HG03354 (cell line): ENCODE measurements around the gene CACHD1.

ENCODE experiments used
- ATAC-seq: cut with Tn5 transposase; IDR thresholded peaks from one replicate; pipeline ENCODE4 v1.9.1; 2021; ENCODE audit warnings: mild to moderate bottlenecking; ENCODE audit not compliant: unreplicated experiment, poor library complexity, severe bottlenecking

CACHD1 gene

GRCh38 chr1:64540265-64540791, 70.4 kb downstream of the CACHD1 start:
- no peak for ATAC-seq

GRCh38 chr1:64542118-64542517, 72.2 kb downstream of the CACHD1 start:
- no peak for ATAC-seq

- ATAC-seq = no peak
These were observed 73.9 kb downstream of the CACHD1 start for GRCh38 chr1:64543831-64544230.

- no peak for ATAC-seq
These were observed 75.4 kb downstream of the CACHD1 start for GRCh38 chr1:64545118-64545843.

GRCh38 chr1:64546013-64546412, 76.1 kb downstream of the CACHD1 start:
- no peak for ATAC-seq

- ATAC-seq = no peak
These were observed 79.7 kb downstream of the CACHD1 start for GRCh38 chr1:64549464-64550239.

- ATAC-seq = no peak
These were observed 80.6 kb downstream of the CACHD1 start for GRCh38 chr1:64550510-64550909.

GRCh38 chr1:64550946-64551605, 81.1 kb downstream of the CACHD1 start:
- no peak for ATAC-seq

- no peak for ATAC-seq
These were observed 83.4 kb downstream of the CACHD1 start for GRCh38 chr1:64553285-64553684.

- ATAC-seq = no peak
These were observed 86.0 kb downstream of the CACHD1 start for GRCh38 chr1:64555947-64556346.

GRCh38 chr1:64561993-64562392, 92.1 kb downstream of the CACHD1 start:
- ATAC-seq = no peak

- no peak for ATAC-seq
These were observed 94.1 kb downstream of the CACHD1 start for GRCh38 chr1:64563958-64564565.

- no peak for ATAC-seq
These were observed 95.0 kb downstream of the CACHD1 start for GRCh38 chr1:64564891-64565290.

- no peak for ATAC-seq
These were observed 97.7 kb downstream of the CACHD1 start for GRCh38 chr1:64567426-64568170.

- no peak for ATAC-seq
These were observed 98.2 kb downstream of the CACHD1 start for GRCh38 chr1:64568171-64568450.

- ATAC-seq = no peak
These were observed 99.5 kb downstream of the CACHD1 start for GRCh38 chr1:64569411-64569810.

- no peak for ATAC-seq
These were observed 100.4 kb downstream of the CACHD1 start for GRCh38 chr1:64570267-64570855.

GRCh38 chr1:64572222-64572900, 102.4 kb downstream of the CACHD1 start:
- no peak for ATAC-seq

GRCh38 chr1:64574301-64574700, 104.4 kb downstream of the CACHD1 start:
- ATAC-seq = no peak
